Right ventricle myocardium inferior (tissue), 1 donor: ENCODE data around the gene ZFHX3. TPM values are rescaled to one million over a fixed set of nuclear protein-coding genes. Genes with fewer than 3 reads are reported as not detected.
"Not testable (repeated sequence)": the region's sequence is repeated elsewhere in the genome, so short reads cannot be mapped to it uniquely, and the experiment has no call there.

Source experiments
- ATAC-seq: fragments of 200-7000 bp; cut with Tn5 transposase; one replicate; pipeline ENCODE4 v1.9.1; 2020; ENCODE audit warnings: mild to moderate bottlenecking, moderate library complexity
- DNase-seq: peaks from one replicate; pipeline ENCODE4 v3.0.0; 2021; ENCODE audit errors: missing footprints
- intact Hi-C: fragments of 100-400 bp; cut with DNase I; formaldehyde crosslinking; loops from one replicate; pipeline ENCODE4 v1.11.0; 2022
- long read RNA-seq: library from polyadenylated mRNA; unstranded; transcript quantifications from one replicate; pipeline ENCODE4 v2.0.0, GENCODE V29; 2021
- total RNA-seq: library from RNA; stranded (reverse); fragmentation: NEBNext Ultra II Directional; extraction: Animal tissue kit (Norgen Biotek cat#: 25700); gene quantifications from one replicate; pipeline ENCODE4 v1.2.1, GENCODE V29; 2021
- donor health status: DM: no; HTN: yes; CAD: no; lungs with severe emphysema.

Gene ZFHX3
- total RNA-seq, result 8.4 TPM
- long read RNA-seq, partial matches to known transcripts, result 0 of 1 reads
- long read RNA-seq, other reads (novel, unspliced or antisense), result 1 of 1 reads

- DNase-seq (no peak), ATAC-seq (peak; percentile 67)
- intact Hi-C loops, result loop anchor here (5.0 kb wide), 2 partner anchors 110 to 215 kb away; no protein-coding TSS in a partner anchor
Observed at GRCh38 chr16:73047536-73048291, at the start of gene ZFHX3. Gene ZFHX3, minus strand, starts transcription at chr16:73048128. Its CDS starts 87,983 bp downstream, at chr16:72960145.

- no peak for ATAC-seq
Observed at GRCh38 chr16:73096510-73096909, 48.6 kb upstream of the ZFHX3 start.

GRCh38 chr16:73095885-73096421 is 48.0 kb upstream of the ZFHX3 start:
- ATAC-seq (peak; percentile 16), DNase-seq (no peak)
- intact Hi-C loops, result no loop called here

More at GRCh38 chr16:73096510-73096909, 48.6 kb upstream of the ZFHX3 start:
- no peak for DNase-seq
- intact Hi-C loops, result no loop called here

GRCh38 chr16:73095142-73095820 is 47.4 kb upstream of the ZFHX3 start:
- intact Hi-C loops, result no loop called here
- no peak for ATAC-seq
- DNase-seq, result no peak

GRCh38 chr16:73094371-73094770 is 46.4 kb upstream of the ZFHX3 start:
- DNase-seq, result no peak
- ATAC-seq, result no peak
- intact Hi-C loops, result no loop called here

- intact Hi-C loops, result no loop called here
- ATAC-seq, result no peak
- DNase-seq, result no peak
Observed at GRCh38 chr16:73093146-73094144, 45.5 kb upstream of the ZFHX3 start.

GRCh38 chr16:73092236-73092781 is 44.4 kb upstream of the ZFHX3 start:
- DNase-seq (no peak), ATAC-seq (no peak)
- intact Hi-C loops, result no loop called here

- intact Hi-C loops, result no loop called here
- DNase-seq (no peak), ATAC-seq (no peak)
Observed at GRCh38 chr16:73091174-73091573, 43.2 kb upstream of the ZFHX3 start.

GRCh38 chr16:73089420-73089819 is 41.5 kb upstream of the ZFHX3 start:
- DNase-seq, result no peak
- intact Hi-C loops, result no loop called here
- no peak for ATAC-seq

- DNase-seq (no peak), ATAC-seq (no peak)
- intact Hi-C loops, result no loop called here
Observed at GRCh38 chr16:73086108-73086507, 38.2 kb upstream of the ZFHX3 start.

- intact Hi-C loops, result no loop called here
- DNase-seq (no peak), ATAC-seq (no peak)
Observed at GRCh38 chr16:73083271-73083670, 35.3 kb upstream of the ZFHX3 start.

GRCh38 chr16:73082634-73083051 is 34.7 kb upstream of the ZFHX3 start:
- DNase-seq, intact Hi-C loops: not testable (repeated sequence)
- peak; percentile 59 for ATAC-seq

- no peak for DNase-seq
- no peak for ATAC-seq
- intact Hi-C loops, result no loop called here
Observed at GRCh38 chr16:73080931-73081330, 33.0 kb upstream of the ZFHX3 start.

GRCh38 chr16:73076324-73076810 is 28.4 kb upstream of the ZFHX3 start:
- DNase-seq, result no peak
- intact Hi-C loops, result no loop called here
- no peak for ATAC-seq

- ATAC-seq (no peak), DNase-seq (no peak)
- intact Hi-C loops, result no loop called here
Observed at GRCh38 chr16:73074382-73074781, 26.5 kb upstream of the ZFHX3 start.

GRCh38 chr16:73072051-73072450 is 24.1 kb upstream of the ZFHX3 start:
- ATAC-seq, intact Hi-C loops: not testable (repeated sequence)

GRCh38 chr16:73071131-73071940 is 23.4 kb upstream of the ZFHX3 start:
- DNase-seq (no peak), ATAC-seq (peak; percentile 21)
- intact Hi-C loops, result no loop called here

More at GRCh38 chr16:73072051-73072450, 24.1 kb upstream of the ZFHX3 start:
- DNase-seq, result not testable (repeated sequence)
